KBM-7 (cell line): ENCODE measurements around the gene TMEM43.
"Not testable (repeated sequence)": the region's sequence is repeated elsewhere in the genome, so short reads cannot be mapped to it uniquely, and the experiment has no call there.

ENCODE experiments used
- DNase-seq: peaks from one replicate; pipeline ENCODE4 v3.0.0-alpha.2; 2015
- in situ Hi-C: fragments of 300-500 bp; cut with MboI; formaldehyde crosslinking; loops from 2 replicates; pipeline ENCODE4 v1.14.3; 2020; ENCODE audit warnings: low sequenced_read_pairs, low pct_unique_long_range_greater_than_20kb, mixed read lengths

The TMEM43 gene

GRCh38 chr3:14124615-14125192 is at the start of gene TMEM43, which contains the start of gene CHCHD4:
Gene TMEM43, plus strand, starts transcription at chr3:14125052. Its CDS starts 142 bp downstream, at chr3:14125194.
Gene CHCHD4, minus strand, starts transcription at chr3:14124870. Its CDS starts 194 bp downstream, at chr3:14124676.
- in situ Hi-C loops, result no loop called here
- DNase-seq, result peak; percentile 97

GRCh38 chr3:14075233-14075632 is 49.6 kb upstream of the TMEM43 start:
- in situ Hi-C loops, DNase-seq: not testable (repeated sequence)

- in situ Hi-C loops, result no loop called here
Measured at GRCh38 chr3:14077310-14077709, 47.5 kb upstream of the TMEM43 start.

GRCh38 chr3:14082108-14082657 is 42.7 kb upstream of the TMEM43 start:
- in situ Hi-C loops, result no loop called here

More at GRCh38 chr3:14077310-14077709, 47.5 kb upstream of the TMEM43 start:
- DNase-seq, result no peak

GRCh38 chr3:14087461-14087860 is 37.4 kb upstream of the TMEM43 start:
- DNase-seq, in situ Hi-C loops: not testable (repeated sequence)

More at GRCh38 chr3:14082108-14082657, 42.7 kb upstream of the TMEM43 start:
- no peak for DNase-seq

- DNase-seq, in situ Hi-C loops: not testable (repeated sequence)
Measured at GRCh38 chr3:14091959-14092358, 32.9 kb upstream of the TMEM43 start.

GRCh38 chr3:14092464-14092863 is 32.4 kb upstream of the TMEM43 start:
- DNase-seq, result no peak
- in situ Hi-C loops, result no loop called here

- no peak for DNase-seq
- in situ Hi-C loops, result no loop called here
Measured at GRCh38 chr3:14093831-14094230, 31.0 kb upstream of the TMEM43 start.

- in situ Hi-C loops, result no loop called here
- no peak for DNase-seq
Measured at GRCh38 chr3:14096742-14097141, 28.1 kb upstream of the TMEM43 start.

- in situ Hi-C loops, result no loop called here
- no peak for DNase-seq
Measured at GRCh38 chr3:14097616-14098391, 27.0 kb upstream of the TMEM43 start.

- DNase-seq, in situ Hi-C loops: not testable (repeated sequence)
Measured at GRCh38 chr3:14109821-14110220, 15.0 kb upstream of the TMEM43 start.

GRCh38 chr3:14110699-14111098 is 14.2 kb upstream of the TMEM43 start:
- DNase-seq, result no peak
- in situ Hi-C loops, result no loop called here

- DNase-seq, result peak; percentile 19
- in situ Hi-C loops, result no loop called here
Measured at GRCh38 chr3:14113965-14114635, 10.8 kb upstream of the TMEM43 start.

GRCh38 chr3:14117468-14118399 is 7.1 kb upstream of the TMEM43 start:
- no peak for DNase-seq
- in situ Hi-C loops, result no loop called here

GRCh38 chr3:14118400-14119381 is 6.2 kb upstream of the TMEM43 start:
- DNase-seq, result no peak
- in situ Hi-C loops, result no loop called here

- in situ Hi-C loops, result no loop called here
- no peak for DNase-seq
Measured at GRCh38 chr3:14119651-14120050, 5.2 kb upstream of the TMEM43 start.

GRCh38 chr3:14120111-14120920 is 4.5 kb upstream of the TMEM43 start:
- no peak for DNase-seq
- in situ Hi-C loops, result no loop called here
